Liver (tissue), 9 donors: ENCODE results near the gene FADS2. TPM values are rescaled to one million over a fixed set of nuclear protein-coding genes. Genes with fewer than 3 reads are reported as not detected.

Experiments used
- DNase-seq: peaks from one replicate; pipeline ENCODE4 v3.0.0-alpha.2; 2017; ENCODE audit warnings: low spot score
- H3K27ac ChIP-seq, 2 donors: one replicate each; pipeline ENCODE4 v1.7.0; 2013; ENCODE audit warnings: inconsistent platforms in 2 of 2, low read length in 2 of 2, control low read depth in 1 of 2, low read depth in 1 of 2, mild to moderate bottlenecking in 1 of 2
- H3K27me3 ChIP-seq, 4 donors: one replicate each; pipeline versions ENCODE4 v1.6.1 to v1.7.0; 2013; ENCODE audit warnings: low read length in 3 of 4, inconsistent platforms in 1 of 4, mild to moderate bottlenecking in 1 of 4, moderate library complexity in 1 of 4; ENCODE audit not compliant: control insufficient read depth in 4 of 4, insufficient read depth in 4 of 4
- H3K36me3 ChIP-seq, 4 donors: one replicate each; pipeline versions ENCODE4 v1.6.1 to v1.7.0; 2013; ENCODE audit warnings: low read length in 3 of 4, mild to moderate bottlenecking in 3 of 4, low read depth in 1 of 4, moderate library complexity in 1 of 4; ENCODE audit not compliant: control insufficient read depth in 4 of 4, insufficient read depth in 3 of 4
- H3K4me1 ChIP-seq, 4 donors: one replicate each; pipeline versions ENCODE4 v1.6.1 to v1.7.0; 2013; ENCODE audit warnings: low read length in 3 of 4, mild to moderate bottlenecking in 3 of 4, moderate library complexity in 1 of 4; ENCODE audit not compliant: control insufficient read depth in 4 of 4, insufficient read depth in 4 of 4
- H3K4me3 ChIP-seq, 3 donors: one replicate each; pipeline versions ENCODE4 v1.6.1 to v1.7.0; 2013; ENCODE audit warnings: low read length in 3 of 3, control low read depth in 1 of 3, low read depth in 1 of 3, mild to moderate bottlenecking in 1 of 3
- H3K9ac ChIP-seq, 2 donors: one replicate each; pipeline ENCODE4 v1.7.0; 2013; ENCODE audit warnings: low read length in 2 of 2, mild to moderate bottlenecking in 2 of 2, moderate library complexity in 2 of 2, control low read depth in 1 of 2, low read depth in 1 of 2
- H3K9me3 ChIP-seq, 4 donors: one replicate each; pipeline versions ENCODE4 v1.6.1 to v1.7.0; 2013; ENCODE audit warnings: low read length in 3 of 4; ENCODE audit not compliant: control insufficient read depth in 4 of 4
- EGR1 ChIP-seq, 2 donors: IDR thresholded peaks; 2 replicates each; pipeline ENCODE4 v1.6.1; 2016 to 2018; ENCODE audit warnings: antibody characterized with exemption in 2 of 2, low read depth in 2 of 2
- FOXA1 ChIP-seq: IDR thresholded peaks from 2 replicates; pipeline ENCODE4 v1.6.1; 2016; ENCODE audit warnings: antibody characterized with exemption
- FOXA2 ChIP-seq: IDR thresholded peaks from 2 replicates; pipeline ENCODE4 v1.6.1; 2016; ENCODE audit warnings: antibody characterized with exemption
- HNF4G ChIP-seq: IDR thresholded peaks from 2 replicates; pipeline ENCODE4 v1.6.1; 2016; ENCODE audit warnings: antibody characterized with exemption
- JUND ChIP-seq, 2 donors: IDR thresholded peaks; 2 replicates each; pipeline ENCODE4 v1.6.1; 2016; ENCODE audit warnings: antibody characterized with exemption in 2 of 2
- RAD21 ChIP-seq, 2 donors: IDR thresholded peaks; 2 replicates each; pipeline ENCODE4 v1.6.1; 2016; ENCODE audit warnings: antibody characterized with exemption in 2 of 2, mild to moderate bottlenecking in 2 of 2
- RXRA ChIP-seq, 2 donors: IDR thresholded peaks; 2 replicates each; pipeline ENCODE4 v1.6.1; 2017 to 2018; ENCODE audit warnings: antibody characterized with exemption in 2 of 2, mild to moderate bottlenecking in 1 of 2
- SP1 ChIP-seq: IDR thresholded peaks from 2 replicates; pipeline ENCODE4 v1.6.1; 2018; ENCODE audit warnings: antibody characterized with exemption, mild to moderate bottlenecking
- TAF1 ChIP-seq: conservative IDR thresholded peaks from 2 replicates; pipeline ENCODE4 v1.6.1; 2016; ENCODE audit warnings: antibody characterized with exemption, mild to moderate bottlenecking
- WGBS: extraction: QIAGEN DNeasy Blood & Tissue Kit; methylation state at CpG from one replicate; pipeline ENCODE4 v1.1.7; 2013; 5-methylcytosine and 5-hydroxymethylcytosine counted together
- polyA plus RNA-seq, 2 donors: library from polyadenylated mRNA; stranded (reverse) in 1 of 2; unstranded in 1 of 2; fragments of 200-250 nt in 1 of 2; fragments of >200 nt in 1 of 2; fragmentation: Nextera tagmentation in 1 of 2; extraction: Ambion mirVana in 1 of 2; gene quantifications; one replicate each; pipeline versions ENCODE4 v1.2.1 to v1.2.3, GENCODE V29; 2013 to 2015
- total RNA-seq, 2 donors: library from RNA; depleted of rRNA; stranded (reverse); fragments of >200 nt; gene quantifications; one replicate each; pipeline ENCODE4 v1.2.3, GENCODE V29; 2014
- TF ChIP-seq, protein P1 (sequence below): fragments of 150-350 bp; IDR thresholded peaks from 2 replicates; pipeline ENCODE4 v1.5.1; 2017; ENCODE audit warnings: improper control_type of control experiment, low read depth, low read length; ENCODE audit not compliant: missing input control
- TF ChIP-seq, protein P2 (sequence below): IDR thresholded peaks from 2 replicates; pipeline ENCODE4 v1.6.1; 2016; ENCODE audit warnings: antibody characterized with exemption
- TF ChIP-seq, protein P3 (sequence below): IDR thresholded peaks from 2 replicates; pipeline ENCODE4 v1.6.1; 2016; ENCODE audit warnings: antibody characterized with exemption
- TF ChIP-seq, protein P4 (sequence below): IDR thresholded peaks from 2 replicates; pipeline ENCODE4 v1.6.1; 2016; ENCODE audit warnings: antibody characterized with exemption
- TF ChIP-seq, protein P5 (sequence below): IDR thresholded peaks from 2 replicates; pipeline ENCODE4 v1.6.1; 2016; ENCODE audit warnings: antibody characterized with exemption, mild to moderate bottlenecking
- donor health status: healthy.
- donor health status: healthy.
- donor health status: healthy.
- donor health status: healthy.
- donor health status: healthy.

Gene FADS2
- total and polyA plus RNA-seq, 4 donors, result 2.8 to 281 (median 84.9) TPM

DNA sequence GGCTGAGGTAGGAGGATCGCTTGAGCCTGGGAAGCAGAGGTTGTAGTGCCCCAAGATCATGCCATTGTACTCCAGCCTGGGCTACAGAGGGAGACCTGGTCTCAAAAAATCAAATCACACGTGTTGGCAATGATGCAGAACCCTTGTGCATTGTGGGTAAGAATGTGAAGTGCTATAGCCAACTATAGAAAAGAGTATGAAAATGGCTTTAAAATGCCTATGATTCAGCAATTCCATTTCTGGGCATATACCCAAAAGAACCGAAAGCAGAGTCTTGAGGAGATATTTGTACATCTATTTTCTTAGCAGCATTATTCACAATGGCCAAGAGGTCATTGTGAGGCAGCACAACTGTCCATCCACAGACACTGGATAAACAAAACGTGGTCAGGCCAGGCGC lies 65.9 kb downstream of the FADS2 start:
- no peak for DNase-seq
- WGBS, result 75% methylated on average over 5 of the region's 5 CpGs
- Histone ChIP-seq H3K27me3 (no peaks in the 10 kb centered on the region), H3K9ac (no peak overlapping the region), H3K27ac (no peak overlapping the region), H3K4me3 (no peak overlapping the region), H3K4me1 (peaks cover 3 to 13% (median 11%) of the 10 kb centered on the region in 4 donors), H3K9me3 (no peaks in the 10 kb centered on the region), H3K36me3 (no peaks in the 10 kb centered on the region)
- TF ChIP-seq SP1 (no peak), FOXA2 (no peak), TAF1 (no peak), EGR1 (IDR thresholded peaks at IDR 0.05; ENCODE audit: low read depth in 2 of 2) (no peak), JUND (IDR thresholded peaks at IDR 0.05) (no peak)
- TF ChIP-seq, protein P1, sequence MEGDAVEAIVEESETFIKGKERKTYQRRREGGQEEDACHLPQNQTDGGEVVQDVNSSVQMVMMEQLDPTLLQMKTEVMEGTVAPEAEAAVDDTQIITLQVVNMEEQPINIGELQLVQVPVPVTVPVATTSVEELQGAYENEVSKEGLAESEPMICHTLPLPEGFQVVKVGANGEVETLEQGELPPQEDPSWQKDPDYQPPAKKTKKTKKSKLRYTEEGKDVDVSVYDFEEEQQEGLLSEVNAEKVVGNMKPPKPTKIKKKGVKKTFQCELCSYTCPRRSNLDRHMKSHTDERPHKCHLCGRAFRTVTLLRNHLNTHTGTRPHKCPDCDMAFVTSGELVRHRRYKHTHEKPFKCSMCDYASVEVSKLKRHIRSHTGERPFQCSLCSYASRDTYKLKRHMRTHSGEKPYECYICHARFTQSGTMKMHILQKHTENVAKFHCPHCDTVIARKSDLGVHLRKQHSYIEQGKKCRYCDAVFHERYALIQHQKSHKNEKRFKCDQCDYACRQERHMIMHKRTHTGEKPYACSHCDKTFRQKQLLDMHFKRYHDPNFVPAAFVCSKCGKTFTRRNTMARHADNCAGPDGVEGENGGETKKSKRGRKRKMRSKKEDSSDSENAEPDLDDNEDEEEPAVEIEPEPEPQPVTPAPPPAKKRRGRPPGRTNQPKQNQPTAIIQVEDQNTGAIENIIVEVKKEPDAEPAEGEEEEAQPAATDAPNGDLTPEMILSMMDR, result no peak
- TF ChIP-seq, protein P2, sequence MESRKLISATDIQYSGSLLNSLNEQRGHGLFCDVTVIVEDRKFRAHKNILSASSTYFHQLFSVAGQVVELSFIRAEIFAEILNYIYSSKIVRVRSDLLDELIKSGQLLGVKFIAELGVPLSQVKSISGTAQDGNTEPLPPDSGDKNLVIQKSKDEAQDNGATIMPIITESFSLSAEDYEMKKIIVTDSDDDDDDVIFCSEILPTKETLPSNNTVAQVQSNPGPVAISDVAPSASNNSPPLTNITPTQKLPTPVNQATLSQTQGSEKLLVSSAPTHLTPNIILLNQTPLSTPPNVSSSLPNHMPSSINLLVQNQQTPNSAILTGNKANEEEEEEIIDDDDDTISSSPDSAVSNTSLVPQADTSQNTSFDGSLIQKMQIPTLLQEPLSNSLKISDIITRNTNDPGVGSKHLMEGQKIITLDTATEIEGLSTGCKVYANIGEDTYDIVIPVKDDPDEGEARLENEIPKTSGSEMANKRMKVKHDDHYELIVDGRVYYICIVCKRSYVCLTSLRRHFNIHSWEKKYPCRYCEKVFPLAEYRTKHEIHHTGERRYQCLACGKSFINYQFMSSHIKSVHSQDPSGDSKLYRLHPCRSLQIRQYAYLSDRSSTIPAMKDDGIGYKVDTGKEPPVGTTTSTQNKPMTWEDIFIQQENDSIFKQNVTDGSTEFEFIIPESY, result no peak
- TF ChIP-seq, protein P3, sequence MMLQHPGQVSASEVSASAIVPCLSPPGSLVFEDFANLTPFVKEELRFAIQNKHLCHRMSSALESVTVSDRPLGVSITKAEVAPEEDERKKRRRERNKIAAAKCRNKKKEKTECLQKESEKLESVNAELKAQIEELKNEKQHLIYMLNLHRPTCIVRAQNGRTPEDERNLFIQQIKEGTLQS, result no peak
- TF ChIP-seq, protein P4, sequence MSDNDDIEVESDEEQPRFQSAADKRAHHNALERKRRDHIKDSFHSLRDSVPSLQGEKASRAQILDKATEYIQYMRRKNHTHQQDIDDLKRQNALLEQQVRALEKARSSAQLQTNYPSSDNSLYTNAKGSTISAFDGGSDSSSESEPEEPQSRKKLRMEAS, result no peak

DNA sequence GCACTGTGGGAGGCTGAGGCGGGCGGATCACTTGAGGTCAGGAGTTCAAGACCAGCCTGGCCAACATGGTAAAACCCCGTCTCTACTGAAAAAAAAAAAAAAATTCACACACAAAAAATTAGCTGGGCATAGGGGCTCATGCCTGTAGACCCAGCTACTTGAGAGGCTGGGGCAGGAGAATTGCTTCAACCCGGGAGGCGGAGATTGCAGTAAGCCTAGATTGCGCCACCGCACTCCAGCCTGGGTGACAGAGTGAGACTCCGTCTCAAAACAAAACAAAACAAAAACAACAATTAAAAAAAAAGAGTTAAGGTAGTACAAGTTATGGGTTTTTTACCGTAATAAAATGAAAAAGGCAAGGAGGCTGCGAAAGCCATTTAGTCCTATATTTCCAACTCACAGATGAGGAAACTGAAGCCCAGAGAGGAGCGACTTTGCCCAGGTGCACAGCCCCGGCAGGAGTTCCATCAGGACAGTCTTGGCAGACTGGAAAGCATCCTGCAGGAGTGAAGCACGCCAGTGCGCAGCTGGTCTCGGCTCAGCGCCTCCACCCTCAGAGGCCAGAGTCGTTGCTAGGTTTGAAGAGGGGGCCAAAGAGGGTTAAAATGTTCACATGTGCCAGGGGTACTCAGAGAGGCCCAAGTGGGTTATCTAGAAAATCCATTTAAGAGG lies 67.1 kb downstream of the FADS2 start:
- 86% methylated on average over 17 of the region's 17 CpGs for WGBS
- TF ChIP-seq FOXA1, result no peak
- Histone ChIP-seq H3K4me1 (peaks cover 3 to 16% (median 12%) of the 10 kb centered on the region in 4 donors), H3K4me3 (no peak overlapping the region), H3K9me3 (no peaks in the 10 kb centered on the region), H3K27me3 (no peaks in the 10 kb centered on the region), H3K9ac (no peak overlapping the region), H3K36me3 (no peaks in the 10 kb centered on the region), H3K27ac (no peak overlapping the region)
- DNase-seq, result no peak

DNA sequence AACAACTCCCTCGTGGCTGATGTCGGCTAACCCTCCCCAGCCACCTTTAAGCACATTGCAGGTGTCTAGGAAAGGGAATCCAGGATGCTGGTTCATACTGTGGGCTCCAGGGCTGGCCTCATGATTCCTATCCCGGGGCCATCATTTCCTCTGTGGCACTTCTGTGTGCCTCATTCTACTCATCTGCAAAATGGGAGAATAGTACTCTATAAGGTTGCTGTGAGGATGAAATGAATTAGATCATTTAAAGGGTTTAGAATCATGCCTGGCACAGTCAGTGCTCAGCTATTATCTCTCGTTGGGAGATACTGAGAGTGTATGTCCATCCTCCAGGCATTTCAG lies 67.6 kb downstream of the FADS2 start:
- no peak overlapping the region for H3K9ac ChIP-seq
- peaks cover 3 to 14% (median 9%) of the 10 kb centered on the region in 4 donors for H3K4me1 ChIP-seq
- DNase-seq, result no peak
- TF ChIP-seq SP1 (no peak), RAD21 (IDR thresholded peaks at IDR 0.05) (no peak), EGR1 (IDR thresholded peaks at IDR 0.05; ENCODE audit: low read depth in 2 of 2) (no peak), FOXA1 (no peak), RXRA (IDR thresholded peaks at IDR 0.05) (no peak), HNF4G (no peak), JUND (IDR thresholded peaks at IDR 0.05) (no peak), TAF1 (no peak)
- TF ChIP-seq, protein P5, sequence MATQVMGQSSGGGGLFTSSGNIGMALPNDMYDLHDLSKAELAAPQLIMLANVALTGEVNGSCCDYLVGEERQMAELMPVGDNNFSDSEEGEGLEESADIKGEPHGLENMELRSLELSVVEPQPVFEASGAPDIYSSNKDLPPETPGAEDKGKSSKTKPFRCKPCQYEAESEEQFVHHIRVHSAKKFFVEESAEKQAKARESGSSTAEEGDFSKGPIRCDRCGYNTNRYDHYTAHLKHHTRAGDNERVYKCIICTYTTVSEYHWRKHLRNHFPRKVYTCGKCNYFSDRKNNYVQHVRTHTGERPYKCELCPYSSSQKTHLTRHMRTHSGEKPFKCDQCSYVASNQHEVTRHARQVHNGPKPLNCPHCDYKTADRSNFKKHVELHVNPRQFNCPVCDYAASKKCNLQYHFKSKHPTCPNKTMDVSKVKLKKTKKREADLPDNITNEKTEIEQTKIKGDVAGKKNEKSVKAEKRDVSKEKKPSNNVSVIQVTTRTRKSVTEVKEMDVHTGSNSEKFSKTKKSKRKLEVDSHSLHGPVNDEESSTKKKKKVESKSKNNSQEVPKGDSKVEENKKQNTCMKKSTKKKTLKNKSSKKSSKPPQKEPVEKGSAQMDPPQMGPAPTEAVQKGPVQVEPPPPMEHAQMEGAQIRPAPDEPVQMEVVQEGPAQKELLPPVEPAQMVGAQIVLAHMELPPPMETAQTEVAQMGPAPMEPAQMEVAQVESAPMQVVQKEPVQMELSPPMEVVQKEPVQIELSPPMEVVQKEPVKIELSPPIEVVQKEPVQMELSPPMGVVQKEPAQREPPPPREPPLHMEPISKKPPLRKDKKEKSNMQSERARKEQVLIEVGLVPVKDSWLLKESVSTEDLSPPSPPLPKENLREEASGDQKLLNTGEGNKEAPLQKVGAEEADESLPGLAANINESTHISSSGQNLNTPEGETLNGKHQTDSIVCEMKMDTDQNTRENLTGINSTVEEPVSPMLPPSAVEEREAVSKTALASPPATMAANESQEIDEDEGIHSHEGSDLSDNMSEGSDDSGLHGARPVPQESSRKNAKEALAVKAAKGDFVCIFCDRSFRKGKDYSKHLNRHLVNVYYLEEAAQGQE, result no peak
- TF ChIP-seq, protein P3, result no peak
- TF ChIP-seq, protein P2, result no peak
- H3K9me3 ChIP-seq, result no peaks in the 10 kb centered on the region
- H3K36me3 ChIP-seq, result no peaks in the 10 kb centered on the region
- H3K27ac ChIP-seq, result no peak overlapping the region
- no peak overlapping the region for H3K4me3 ChIP-seq
- no peaks in the 10 kb centered on the region for H3K27me3 ChIP-seq
- WGBS, result 77% methylated on average over 4 of the region's 4 CpGs
